ENCODE results near the gene C4orf50.

- TF ChIP-seq CTCF (IDR thresholded peaks at IDR 0.05), result no peak
- TF ChIP-seq POLR2A (IDR thresholded peaks at IDR 0.05), result no peak
These were observed 55.8 kb downstream of the C4orf50 start for GRCh38 chr4:5962416-5962815.
